GM23338 (cell line): Measurements from ENCODE around the gene UPK1B.

Source experiments
- CREB1 ChIP-seq: fragments of 250-450 bp; sonication (Bioruptor Pico); IDR thresholded peaks from 2 replicates; pipeline ENCODE4 v1.5.0; 2020; ENCODE audit warnings: low read depth, mild to moderate bottlenecking, moderate library complexity
- EZH2 ChIP-seq: fragments of 200-600 bp; sonication (generic); IDR thresholded peaks from one replicate; pipeline ENCODE4 v1.8.0; 2017; ENCODE audit warnings: antibody characterized with exemption, mild to moderate bottlenecking, low read depth; ENCODE audit not compliant: unreplicated experiment
- EZH2phosphoT487 ChIP-seq: fragments of 200-600 bp; sonication (generic); IDR thresholded peaks from one replicate; pipeline ENCODE4 v1.8.1; 2018; ENCODE audit warnings: antibody characterized with exemption; ENCODE audit not compliant: unreplicated experiment
- NANOG ChIP-seq: IDR thresholded peaks from 2 replicates; pipeline ENCODE4 v1.6.1; 2016; ENCODE audit warnings: antibody characterized with exemption, borderline replicate concordance
- POLR2AphosphoS5 ChIP-seq: IDR thresholded peaks from 2 replicates; pipeline ENCODE4 v1.6.1; 2016; ENCODE audit warnings: antibody characterized with exemption, low read depth
- STAT1 ChIP-seq: IDR thresholded peaks from one replicate; pipeline ENCODE4 v1.6.1; 2016; ENCODE audit warnings: antibody characterized with exemption; ENCODE audit not compliant: unreplicated experiment
- ZNF114 ChIP-seq: fragments of 250-450 bp; sonication (Bioruptor Pico); IDR thresholded peaks from 2 replicates; pipeline ENCODE4 v1.5.0; 2020; ENCODE audit warnings: mild to moderate bottlenecking, moderate library complexity
- TF ChIP-seq, protein P1 (sequence below): IDR thresholded peaks from 2 replicates; pipeline ENCODE4 v1.6.1; 2016; ENCODE audit warnings: antibody characterized with exemption
- TF ChIP-seq, protein P2 (sequence below), 2 experiments: fragments of 200-600 bp in 1 of 2; sonication (generic) in 1 of 2; conservative IDR thresholded peaks; 2 replicates each; pipeline versions ENCODE4 v1.5.1 to v1.6.1; 2016 to 2017; ENCODE audit warnings: antibody characterized with exemption in 2 of 2, low read depth in 2 of 2, mild to moderate bottlenecking in 2 of 2, moderate library complexity in 1 of 2
- TF ChIP-seq, protein P3 (sequence below): IDR thresholded peaks from one replicate; pipeline ENCODE4 v1.6.1; 2018; ENCODE audit warnings: antibody characterized with exemption; ENCODE audit not compliant: unreplicated experiment

DNA sequence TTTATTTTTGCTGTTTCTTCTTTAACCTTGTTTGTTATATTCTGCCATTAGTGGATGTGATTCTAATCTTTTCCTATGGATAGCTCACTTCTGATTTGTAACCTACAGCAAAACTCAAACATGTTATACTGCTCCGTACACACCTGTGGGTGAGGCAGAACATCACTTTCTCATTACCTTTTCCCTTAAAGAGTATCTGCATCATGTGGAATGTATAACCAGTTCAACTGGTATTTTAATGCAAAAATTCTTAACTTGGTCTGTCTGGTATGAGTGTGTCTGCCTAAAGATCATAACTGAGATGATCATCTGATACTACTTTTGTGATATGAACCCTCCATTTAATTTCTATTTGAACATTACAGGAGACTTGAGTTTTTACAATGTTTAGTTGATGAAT, 13.0 kb upstream of the UPK1B start:
- TF ChIP-seq, protein P1, sequence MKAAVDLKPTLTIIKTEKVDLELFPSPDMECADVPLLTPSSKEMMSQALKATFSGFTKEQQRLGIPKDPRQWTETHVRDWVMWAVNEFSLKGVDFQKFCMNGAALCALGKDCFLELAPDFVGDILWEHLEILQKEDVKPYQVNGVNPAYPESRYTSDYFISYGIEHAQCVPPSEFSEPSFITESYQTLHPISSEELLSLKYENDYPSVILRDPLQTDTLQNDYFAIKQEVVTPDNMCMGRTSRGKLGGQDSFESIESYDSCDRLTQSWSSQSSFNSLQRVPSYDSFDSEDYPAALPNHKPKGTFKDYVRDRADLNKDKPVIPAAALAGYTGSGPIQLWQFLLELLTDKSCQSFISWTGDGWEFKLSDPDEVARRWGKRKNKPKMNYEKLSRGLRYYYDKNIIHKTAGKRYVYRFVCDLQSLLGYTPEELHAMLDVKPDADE, result no peak
- TF ChIP-seq STAT1, result no peak
- TF ChIP-seq, protein P2, sequence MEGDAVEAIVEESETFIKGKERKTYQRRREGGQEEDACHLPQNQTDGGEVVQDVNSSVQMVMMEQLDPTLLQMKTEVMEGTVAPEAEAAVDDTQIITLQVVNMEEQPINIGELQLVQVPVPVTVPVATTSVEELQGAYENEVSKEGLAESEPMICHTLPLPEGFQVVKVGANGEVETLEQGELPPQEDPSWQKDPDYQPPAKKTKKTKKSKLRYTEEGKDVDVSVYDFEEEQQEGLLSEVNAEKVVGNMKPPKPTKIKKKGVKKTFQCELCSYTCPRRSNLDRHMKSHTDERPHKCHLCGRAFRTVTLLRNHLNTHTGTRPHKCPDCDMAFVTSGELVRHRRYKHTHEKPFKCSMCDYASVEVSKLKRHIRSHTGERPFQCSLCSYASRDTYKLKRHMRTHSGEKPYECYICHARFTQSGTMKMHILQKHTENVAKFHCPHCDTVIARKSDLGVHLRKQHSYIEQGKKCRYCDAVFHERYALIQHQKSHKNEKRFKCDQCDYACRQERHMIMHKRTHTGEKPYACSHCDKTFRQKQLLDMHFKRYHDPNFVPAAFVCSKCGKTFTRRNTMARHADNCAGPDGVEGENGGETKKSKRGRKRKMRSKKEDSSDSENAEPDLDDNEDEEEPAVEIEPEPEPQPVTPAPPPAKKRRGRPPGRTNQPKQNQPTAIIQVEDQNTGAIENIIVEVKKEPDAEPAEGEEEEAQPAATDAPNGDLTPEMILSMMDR (conservative IDR thresholded peaks at IDR 0.05; ENCODE audit: low read depth in 2 of 2), result no peak
- no peak for TF ChIP-seq EZH2
- TF ChIP-seq, protein P3, sequence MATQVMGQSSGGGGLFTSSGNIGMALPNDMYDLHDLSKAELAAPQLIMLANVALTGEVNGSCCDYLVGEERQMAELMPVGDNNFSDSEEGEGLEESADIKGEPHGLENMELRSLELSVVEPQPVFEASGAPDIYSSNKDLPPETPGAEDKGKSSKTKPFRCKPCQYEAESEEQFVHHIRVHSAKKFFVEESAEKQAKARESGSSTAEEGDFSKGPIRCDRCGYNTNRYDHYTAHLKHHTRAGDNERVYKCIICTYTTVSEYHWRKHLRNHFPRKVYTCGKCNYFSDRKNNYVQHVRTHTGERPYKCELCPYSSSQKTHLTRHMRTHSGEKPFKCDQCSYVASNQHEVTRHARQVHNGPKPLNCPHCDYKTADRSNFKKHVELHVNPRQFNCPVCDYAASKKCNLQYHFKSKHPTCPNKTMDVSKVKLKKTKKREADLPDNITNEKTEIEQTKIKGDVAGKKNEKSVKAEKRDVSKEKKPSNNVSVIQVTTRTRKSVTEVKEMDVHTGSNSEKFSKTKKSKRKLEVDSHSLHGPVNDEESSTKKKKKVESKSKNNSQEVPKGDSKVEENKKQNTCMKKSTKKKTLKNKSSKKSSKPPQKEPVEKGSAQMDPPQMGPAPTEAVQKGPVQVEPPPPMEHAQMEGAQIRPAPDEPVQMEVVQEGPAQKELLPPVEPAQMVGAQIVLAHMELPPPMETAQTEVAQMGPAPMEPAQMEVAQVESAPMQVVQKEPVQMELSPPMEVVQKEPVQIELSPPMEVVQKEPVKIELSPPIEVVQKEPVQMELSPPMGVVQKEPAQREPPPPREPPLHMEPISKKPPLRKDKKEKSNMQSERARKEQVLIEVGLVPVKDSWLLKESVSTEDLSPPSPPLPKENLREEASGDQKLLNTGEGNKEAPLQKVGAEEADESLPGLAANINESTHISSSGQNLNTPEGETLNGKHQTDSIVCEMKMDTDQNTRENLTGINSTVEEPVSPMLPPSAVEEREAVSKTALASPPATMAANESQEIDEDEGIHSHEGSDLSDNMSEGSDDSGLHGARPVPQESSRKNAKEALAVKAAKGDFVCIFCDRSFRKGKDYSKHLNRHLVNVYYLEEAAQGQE, result no peak
- TF ChIP-seq POLR2AphosphoS5, result no peak
- TF ChIP-seq CREB1 (CRISPR knock-in tag), result no peak
- no peak for TF ChIP-seq EZH2phosphoT487
- no peak for TF ChIP-seq NANOG
- no peak for TF ChIP-seq ZNF114 (CRISPR knock-in tag)
